SK-N-MC (cell line): ENCODE measurements around the gene PRR35.
A peak's percentile ranks its signal among the peaks of the same experiment; 100 is the strongest.

Source experiments
- EZH2 ChIP-seq: fragments of 200-600 bp; sonication (generic); IDR thresholded peaks from one replicate; pipeline ENCODE4 v1.6.1; 2017; ENCODE audit warnings: antibody characterized with exemption
- FOXP2 ChIP-seq: optimal IDR thresholded peaks from 2 replicates; pipeline ENCODE3; 2011; ENCODE audit warnings: mild to moderate bottlenecking, moderate library complexity; ENCODE audit not compliant: insufficient read depth; ENCODE audit errors: extremely low read length, control extremely low read depth
- POLR2AphosphoS5 ChIP-seq: IDR thresholded peaks from 2 replicates; pipeline ENCODE4 v1.6.1; 2012; ENCODE audit warnings: mild to moderate bottlenecking, low read depth, low read length, borderline replicate concordance

GRCh38 chr16:524274-525040 lies 35.7 kb upstream of the PRR35 start:
- TF ChIP-seq POLR2AphosphoS5 (peak; percentile 52; the same call in 1 of the 2 replicates), EZH2 (no peak), FOXP2 (no peak)
